Spleen (tissue), 11 donors: ENCODE measurements around the gene ZDHHC20. TPM values are rescaled to one million over a fixed set of nuclear protein-coding genes. Genes with fewer than 3 reads are reported as not detected.

Experiments used
- DNase-seq: peaks from one replicate; pipeline ENCODE4 v3.0.0-alpha.2; 2020
- H3K27ac ChIP-seq, 8 donors: fragments of 200-600 bp; sonication (generic) in 7 of 8; 1 replicate in 4 of 8; 2 replicates in 4 of 8; pipeline versions ENCODE4 v1.5.0 to v1.8.0; 2016 to 2021; ENCODE audit warnings: inconsistent platforms in 4 of 8, mild to moderate bottlenecking in 4 of 8, moderate library complexity in 1 of 8
- H3K27me3 ChIP-seq, 7 donors: fragments of 200-600 bp; sonication (generic) in 6 of 7; replicated peaks in 1 of 7; 1 replicate in 4 of 7; 2 replicates in 3 of 7; pipeline versions ENCODE4 v1.5.0 to v1.8.0; 2016 to 2021; ENCODE audit warnings: inconsistent platforms in 3 of 7, mild to moderate bottlenecking in 1 of 7
- H3K36me3 ChIP-seq, 6 donors: fragments of 200-600 bp; sonication (generic) in 5 of 6; 1 replicate in 4 of 6; 2 replicates in 2 of 6; pipeline versions ENCODE4 v1.5.0 to v1.8.0; 2016 to 2021; ENCODE audit warnings: inconsistent platforms in 2 of 6
- H3K4me1 ChIP-seq, 6 donors: fragments of 200-600 bp; sonication (generic) in 5 of 6; 1 replicate in 3 of 6; 2 replicates in 3 of 6; pipeline versions ENCODE4 v1.5.0 to v1.8.0; 2016 to 2021; ENCODE audit warnings: inconsistent platforms in 3 of 6
- H3K4me3 ChIP-seq, 8 donors: fragments of 200-600 bp; sonication (generic) in 7 of 8; 1 replicate in 4 of 8; 2 replicates in 4 of 8; pipeline versions ENCODE4 v1.5.0 to v1.8.0; 2016 to 2021; ENCODE audit warnings: inconsistent platforms in 4 of 8, mild to moderate bottlenecking in 4 of 8, moderate library complexity in 2 of 8
- H3K9me3 ChIP-seq, 8 donors: fragments of 200-600 bp; sonication (generic) in 7 of 8; 1 replicate in 4 of 8; 2 replicates in 4 of 8; pipeline versions ENCODE4 v1.5.0 to v1.8.0; 2016 to 2021; ENCODE audit warnings: inconsistent platforms in 4 of 8
- POLR2A ChIP-seq, 3 donors: fragments of 450-650 bp; IDR thresholded peaks; one replicate each; pipeline ENCODE4 v1.5.1; 2017; ENCODE audit warnings: antibody characterized with exemption in 3 of 3, mild to moderate bottlenecking in 1 of 3
- POLR2AphosphoS5 ChIP-seq, 3 donors: sonication (generic); formaldehyde crosslinking; IDR thresholded peaks; one replicate each; pipeline ENCODE4 v1.5.1; 2017; ENCODE audit warnings: antibody characterized with exemption in 3 of 3
- WGBS, 5 donors: extraction: QIAGEN DNeasy Blood & Tissue Kit in 3 of 5; methylation state at CpG; one replicate each; pipeline versions ENCODE4 v1.1.5 to v1.1.7; 2013 to 2018; 5-methylcytosine and 5-hydroxymethylcytosine counted together
- intact Hi-C: fragments of 100-400 bp; cut with DNase I; formaldehyde crosslinking; loops from one replicate; pipeline ENCODE4 v1.15.0; 2023; ENCODE audit warnings: low total_unique reads
- polyA plus RNA-seq, 3 donors: library from polyadenylated mRNA; stranded (reverse); fragments of 200-250 nt; gene quantifications; one replicate each; pipeline ENCODE4 v1.2.1, GENCODE V29; 2013
- total RNA-seq, 7 donors: library from RNA; depleted of rRNA in 3 of 7; stranded (reverse); fragments of >200 nt in 3 of 7; fragmentation: NEBNext Ultra II Directional in 4 of 7; extraction: Animal tissue kit (Norgen Biotek cat#: 25700) in 4 of 7; gene quantifications; one replicate each; pipeline versions ENCODE4 v1.1.0 to v1.2.1, GENCODE V29; 2016 to 2021
- TF ChIP-seq, protein P1 (sequence below), 11 experiments: fragments of 200-600 bp in 7 of 11; fragments of 450-650 bp in 4 of 11; sonication (generic) in 4 of 11; IDR thresholded peaks in 8 of 11; conservative IDR thresholded peaks in 3 of 11; 1 replicate in 7 of 11; 2 replicates in 4 of 11; pipeline versions ENCODE4 v1.4.0 to v1.8.0; 2016 to 2021; ENCODE audit warnings: antibody characterized with exemption in 11 of 11, inconsistent platforms in 4 of 11, mild to moderate bottlenecking in 1 of 11
- donor health status: healthy with polysubstance abuse.
- donor health status: DM: no; HTN: no; CAD: no; lungs with moderate emphysema.
- donor health status: DM: no; HTN: no; CAD: no.
- donor health status: Bipolar disorder and iron deficiency.
- donor health status: healthy.
- donor health status: DM: no; HTN: no; CAD: no.
- donor health status: DM: yes; HTN: yes; CAD: no.

ZDHHC20 gene
- total and polyA plus RNA-seq, 10 donors: 15.6 to 110 (median 80.5) TPM

DNA sequence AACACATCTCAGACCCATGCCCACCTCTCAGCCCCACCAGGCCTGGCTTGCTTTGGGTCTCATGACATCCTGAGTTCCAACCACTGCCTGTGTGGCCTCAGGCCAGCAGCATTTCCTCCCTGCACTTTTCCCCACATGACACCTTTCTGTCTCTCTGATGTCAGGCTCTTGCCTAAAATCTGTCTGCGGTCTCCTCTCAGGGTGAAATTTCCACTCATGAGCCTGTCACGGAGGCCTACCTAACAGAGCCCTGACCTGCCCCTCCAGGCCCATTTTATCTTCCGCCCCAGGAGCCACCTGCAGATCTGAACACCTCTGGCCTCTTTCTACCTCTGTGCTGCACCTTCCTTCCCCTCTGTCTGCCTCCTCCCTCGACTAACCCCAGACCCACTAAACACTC lies 93.5 kb downstream of the ZDHHC20 start:
- TF ChIP-seq, protein P1, sequence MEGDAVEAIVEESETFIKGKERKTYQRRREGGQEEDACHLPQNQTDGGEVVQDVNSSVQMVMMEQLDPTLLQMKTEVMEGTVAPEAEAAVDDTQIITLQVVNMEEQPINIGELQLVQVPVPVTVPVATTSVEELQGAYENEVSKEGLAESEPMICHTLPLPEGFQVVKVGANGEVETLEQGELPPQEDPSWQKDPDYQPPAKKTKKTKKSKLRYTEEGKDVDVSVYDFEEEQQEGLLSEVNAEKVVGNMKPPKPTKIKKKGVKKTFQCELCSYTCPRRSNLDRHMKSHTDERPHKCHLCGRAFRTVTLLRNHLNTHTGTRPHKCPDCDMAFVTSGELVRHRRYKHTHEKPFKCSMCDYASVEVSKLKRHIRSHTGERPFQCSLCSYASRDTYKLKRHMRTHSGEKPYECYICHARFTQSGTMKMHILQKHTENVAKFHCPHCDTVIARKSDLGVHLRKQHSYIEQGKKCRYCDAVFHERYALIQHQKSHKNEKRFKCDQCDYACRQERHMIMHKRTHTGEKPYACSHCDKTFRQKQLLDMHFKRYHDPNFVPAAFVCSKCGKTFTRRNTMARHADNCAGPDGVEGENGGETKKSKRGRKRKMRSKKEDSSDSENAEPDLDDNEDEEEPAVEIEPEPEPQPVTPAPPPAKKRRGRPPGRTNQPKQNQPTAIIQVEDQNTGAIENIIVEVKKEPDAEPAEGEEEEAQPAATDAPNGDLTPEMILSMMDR (IDR thresholded peaks at IDR 0.05 in 8 of 11, conservative IDR thresholded peaks at IDR 0.05 in 3 of 11): no peak
- TF ChIP-seq POLR2A (IDR thresholded peaks at IDR 0.05) (no peak), POLR2AphosphoS5 (IDR thresholded peaks at IDR 0.05) (peak in 1 of 3 donors; percentile 3)
- 58 to 71% (median 67%) methylated on average over 4 of the region's 4 CpGs for WGBS, 5 donors
- H3K4me3 ChIP-seq: no peak overlapping the region
- H3K27me3 ChIP-seq: no peaks in the 10 kb centered on the region
- peaks cover 0 to 7% (median 0%) of the 10 kb centered on the region in 6 donors for H3K4me1 ChIP-seq
- intact Hi-C loops: no loop called here
- peak overlapping the region in 1 of 8 donors; percentile 14 for H3K27ac ChIP-seq
- H3K9me3 ChIP-seq: peaks cover 0 to 7% (median 0%) of the 10 kb centered on the region in 8 donors
- H3K36me3 ChIP-seq: no peaks in the 10 kb centered on the region
- DNase-seq: no peak

DNA sequence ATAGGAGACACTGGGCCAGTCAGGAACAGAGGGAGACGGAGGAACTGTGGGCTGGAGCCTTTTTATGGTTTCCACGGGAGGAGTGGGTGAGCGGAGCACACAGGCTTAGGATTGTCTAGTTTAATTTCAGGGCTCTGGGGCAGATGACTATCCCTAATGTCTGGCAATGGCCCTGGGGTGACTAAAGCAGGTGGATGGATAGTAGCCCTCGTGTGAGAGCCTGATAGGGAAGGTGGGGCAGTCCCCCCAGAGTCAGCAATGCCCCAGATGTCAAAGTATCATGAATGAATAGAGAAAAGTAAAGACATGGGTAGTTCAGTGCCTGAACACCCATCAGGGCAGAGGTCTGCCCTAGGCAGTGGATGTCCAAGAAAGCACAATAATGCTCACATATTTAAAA lies 94.2 kb downstream of the ZDHHC20 start:
- DNase-seq: no peak
- Histone ChIP-seq H3K27ac (no peak overlapping the region), H3K4me3 (no peak overlapping the region), H3K27me3 (no peaks in the 10 kb centered on the region), H3K4me1 (peaks cover 0 to 7% (median 0%) of the 10 kb centered on the region in 6 donors), H3K9me3 (peaks cover 0 to 7% (median 0%) of the 10 kb centered on the region in 8 donors), H3K36me3 (no peaks in the 10 kb centered on the region)
- TF ChIP-seq, protein P1 (IDR thresholded peaks at IDR 0.05 in 8 of 11, conservative IDR thresholded peaks at IDR 0.05 in 3 of 11): no peak
- TF ChIP-seq POLR2AphosphoS5 (IDR thresholded peaks at IDR 0.05) (no peak), POLR2A (IDR thresholded peaks at IDR 0.05) (no peak)
- intact Hi-C loops: no loop called here
- 88 to 91% (median 90%) methylated on average over 4 of the region's 4 CpGs for WGBS, 5 donors

DNA sequence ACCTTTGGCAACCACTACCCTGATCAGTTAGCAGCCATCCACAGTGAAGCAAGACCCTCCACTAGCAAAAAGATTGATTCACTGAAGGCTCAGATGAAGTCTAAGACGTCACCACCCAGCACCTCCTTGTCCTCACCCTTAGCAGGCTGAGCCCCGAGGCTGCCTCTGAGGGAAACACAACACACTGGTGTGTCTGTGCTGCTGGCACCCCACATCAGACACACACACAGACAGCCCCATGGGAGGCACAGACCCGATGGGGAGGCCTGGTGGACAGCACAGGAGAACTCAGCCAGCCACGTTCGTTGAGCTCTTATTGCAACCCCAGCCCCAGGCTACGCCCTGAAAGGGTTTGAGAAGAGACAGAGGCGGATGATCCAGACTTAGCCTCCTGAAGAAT lies 94.7 kb downstream of the ZDHHC20 start:
- peaks cover 0 to 7% (median 0%) of the 10 kb centered on the region in 6 donors for H3K4me1 ChIP-seq
- no peak for TF ChIP-seq POLR2AphosphoS5 (IDR thresholded peaks at IDR 0.05)
- no peak for TF ChIP-seq POLR2A (IDR thresholded peaks at IDR 0.05)
- TF ChIP-seq, protein P1 (IDR thresholded peaks at IDR 0.05 in 8 of 11, conservative IDR thresholded peaks at IDR 0.05 in 3 of 11): no peak
- H3K4me3 ChIP-seq: no peak overlapping the region
- H3K27ac ChIP-seq: no peak overlapping the region
- H3K9me3 ChIP-seq: peaks cover 0 to 7% (median 0%) of the 10 kb centered on the region in 8 donors
- no peaks in the 10 kb centered on the region for H3K27me3 ChIP-seq
- no peaks in the 10 kb centered on the region for H3K36me3 ChIP-seq
- DNase-seq: no peak
- WGBS, 5 donors: 89 to 93% (median 90%) methylated on average over 7 of the region's 7 CpGs
- intact Hi-C loops: no loop called here

DNA sequence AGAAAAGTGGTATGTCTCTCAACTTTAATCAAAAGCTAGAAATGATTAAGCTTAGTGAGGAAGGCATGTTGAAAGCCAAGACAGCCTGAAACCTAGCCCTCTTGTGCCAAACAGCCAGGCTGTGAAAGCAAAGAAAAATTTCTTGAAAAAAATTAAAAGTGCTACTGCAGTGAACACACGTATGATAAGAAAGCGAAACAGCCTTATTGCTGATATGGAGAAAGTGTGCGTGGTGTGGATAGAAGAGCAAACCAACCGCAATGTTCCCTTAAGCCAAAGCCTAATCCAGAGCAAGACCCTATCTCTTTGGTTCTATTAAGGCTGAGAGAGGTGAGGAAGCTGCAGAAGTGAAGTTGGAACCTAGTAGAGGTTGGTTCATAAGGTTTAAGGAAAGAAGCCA lies 96.4 kb downstream of the ZDHHC20 start:
- WGBS, 5 donors: 80 to 95% (median 90%) methylated on average over 4 of the region's 4 CpGs

More for the DNA sequence above, 96.4 kb downstream of the ZDHHC20 start:
- Histone ChIP-seq H3K27me3 (no peaks in the 10 kb centered on the region), H3K4me3 (no peak overlapping the region), H3K36me3 (no peaks in the 10 kb centered on the region), H3K4me1 (peaks cover 0 to 7% (median 0%) of the 10 kb centered on the region in 6 donors), H3K27ac (no peak overlapping the region), H3K9me3 (peaks cover 0 to 7% (median 0%) of the 10 kb centered on the region in 8 donors)
- intact Hi-C loops: no loop called here
- TF ChIP-seq, protein P1 (IDR thresholded peaks at IDR 0.05 in 8 of 11, conservative IDR thresholded peaks at IDR 0.05 in 3 of 11): no peak
- TF ChIP-seq POLR2AphosphoS5 (IDR thresholded peaks at IDR 0.05): no peak
- TF ChIP-seq POLR2A (IDR thresholded peaks at IDR 0.05): no peak
- DNase-seq: no peak
